Smooth muscle cell (in vitro differentiated cells): ENCODE measurements around the gene SUSD4. TPM values are rescaled to one million over a fixed set of nuclear protein-coding genes. Genes with fewer than 3 reads are reported as not detected.

Source experiments
- DNase-seq: peaks from one replicate; lab custom pipeline; 2025; ENCODE audit not compliant: unreplicated experiment; lab: John Stamatoyannopoulos, UW
- H2AFZ ChIP-seq: fragments of 200-600 bp; sonication (generic); 2 replicates; pipeline ENCODE4 v1.6.0; 2016; ENCODE audit warnings: antibody characterized with exemption, low read depth, mild to moderate bottlenecking
- H3F3A ChIP-seq: fragments of 200-600 bp; sonication (generic); 2 replicates; pipeline ENCODE4 v1.6.0; 2017; ENCODE audit warnings: antibody characterized with exemption, low read depth
- H3K27ac ChIP-seq: fragments of 200-600 bp; sonication (generic); 2 replicates; pipeline ENCODE4 v1.5.1; 2016; ENCODE audit warnings: low read depth, mild to moderate bottlenecking
- H3K27me3 ChIP-seq: fragments of 200-600 bp; sonication (generic); 2 replicates; pipeline ENCODE4 v1.6.1; 2016; ENCODE audit warnings: low read depth, mild to moderate bottlenecking
- H3K36me3 ChIP-seq: fragments of 200-600 bp; sonication (generic); 2 replicates; pipeline ENCODE4 v1.5.1; 2016; ENCODE audit warnings: low read depth
- H3K4me1 ChIP-seq: fragments of 200-600 bp; sonication (generic); 2 replicates; pipeline ENCODE4 v1.5.1; 2016; ENCODE audit warnings: low read depth
- H3K4me2 ChIP-seq: fragments of 200-600 bp; sonication (generic); 2 replicates; pipeline ENCODE4 v1.6.0; 2016; ENCODE audit warnings: mild to moderate bottlenecking
- H3K4me3 ChIP-seq: fragments of 200-600 bp; sonication (generic); 2 replicates; pipeline ENCODE4 v1.5.1; 2016; ENCODE audit warnings: mild to moderate bottlenecking
- H3K79me2 ChIP-seq: fragments of 200-600 bp; sonication (generic); 2 replicates; pipeline ENCODE4 v1.6.0; 2016; ENCODE audit warnings: low read depth, mild to moderate bottlenecking
- H3K9ac ChIP-seq: fragments of 200-600 bp; sonication (generic); 2 replicates; pipeline ENCODE4 v1.6.0; 2016; ENCODE audit warnings: low read depth
- H3K9me3 ChIP-seq: fragments of 200-600 bp; sonication (generic); replicated peaks from 2 replicates; pipeline ENCODE4 v1.5.1; 2016; ENCODE audit warnings: low read depth
- H4K20me1 ChIP-seq: fragments of 200-600 bp; sonication (generic); 2 replicates; pipeline ENCODE4 v1.6.0; 2016; ENCODE audit warnings: low read depth
- WGBS: methylation state at CpG from one replicate; pipeline ENCODE4 v1.1.7; 2016; ENCODE audit warnings: low lambda C conversion rate; 5-methylcytosine and 5-hydroxymethylcytosine counted together
- polyA plus RNA-seq: library from polyadenylated mRNA; unstranded; fragments of >200 nt; fragmentation: Nextera tagmentation; extraction: Ambion mirVana; gene quantifications from 2 replicates; pipeline ENCODE4 v1.2.1, GENCODE V29; 2016
- total RNA-seq: library from RNA; depleted of rRNA; stranded (reverse); fragments of >200 nt; gene quantifications from 2 replicates; pipeline ENCODE4 v1.2.3, GENCODE V29; 2014
- TF ChIP-seq, protein P1 (sequence below): fragments of 200-600 bp; sonication (generic); IDR thresholded peaks from 2 replicates; pipeline ENCODE4 v1.5.1; 2017; ENCODE audit warnings: borderline replicate concordance, mild to moderate bottlenecking, antibody characterized with exemption; ENCODE audit not compliant: insufficient read depth, poor library complexity, severe bottlenecking

The SUSD4 gene
- total and polyA plus RNA-seq, 2 experiments from 2014 or later: 4.5 to 5.1 TPM

- no peak for DNase-seq
- no peaks in the 10 kb centered on the region for H3K9me3 ChIP-seq
- H3K79me2 ChIP-seq: no peaks in the 10 kb centered on the region
- no peaks in the 10 kb centered on the region for H4K20me1 ChIP-seq
- H3K4me1 ChIP-seq: no peaks in the 10 kb centered on the region
- no peak overlapping the region for H3K4me3 ChIP-seq
- no peak overlapping the region for H3K9ac ChIP-seq
- TF ChIP-seq, protein P1, sequence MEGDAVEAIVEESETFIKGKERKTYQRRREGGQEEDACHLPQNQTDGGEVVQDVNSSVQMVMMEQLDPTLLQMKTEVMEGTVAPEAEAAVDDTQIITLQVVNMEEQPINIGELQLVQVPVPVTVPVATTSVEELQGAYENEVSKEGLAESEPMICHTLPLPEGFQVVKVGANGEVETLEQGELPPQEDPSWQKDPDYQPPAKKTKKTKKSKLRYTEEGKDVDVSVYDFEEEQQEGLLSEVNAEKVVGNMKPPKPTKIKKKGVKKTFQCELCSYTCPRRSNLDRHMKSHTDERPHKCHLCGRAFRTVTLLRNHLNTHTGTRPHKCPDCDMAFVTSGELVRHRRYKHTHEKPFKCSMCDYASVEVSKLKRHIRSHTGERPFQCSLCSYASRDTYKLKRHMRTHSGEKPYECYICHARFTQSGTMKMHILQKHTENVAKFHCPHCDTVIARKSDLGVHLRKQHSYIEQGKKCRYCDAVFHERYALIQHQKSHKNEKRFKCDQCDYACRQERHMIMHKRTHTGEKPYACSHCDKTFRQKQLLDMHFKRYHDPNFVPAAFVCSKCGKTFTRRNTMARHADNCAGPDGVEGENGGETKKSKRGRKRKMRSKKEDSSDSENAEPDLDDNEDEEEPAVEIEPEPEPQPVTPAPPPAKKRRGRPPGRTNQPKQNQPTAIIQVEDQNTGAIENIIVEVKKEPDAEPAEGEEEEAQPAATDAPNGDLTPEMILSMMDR: no peak
- no peaks in the 10 kb centered on the region for H3K36me3 ChIP-seq
- peak overlapping the region; percentile 53 for H3K4me2 ChIP-seq
- no peaks in the 10 kb centered on the region for H3F3A ChIP-seq
- H3K27me3 ChIP-seq: peaks cover 3% of the 10 kb centered on the region
- H2AFZ ChIP-seq: peak overlapping the region; percentile 93
- H3K27ac ChIP-seq: no peak overlapping the region
- WGBS: 64% methylated on average over 1 of the region's 1 CpG
Measured at GRCh38 chr1:223299553-223299952, 64.4 kb downstream of the SUSD4 start.

GRCh38 chr1:223298701-223299100 lies 65.3 kb downstream of the SUSD4 start:
- no peaks in the 10 kb centered on the region for H3K36me3 ChIP-seq
- WGBS: 37% methylated on average over 5 of the region's 5 CpGs
- no peaks in the 10 kb centered on the region for H3K9me3 ChIP-seq
- no peaks in the 10 kb centered on the region for H4K20me1 ChIP-seq
- no peak overlapping the region for H3K4me3 ChIP-seq
- peak overlapping the region; percentile 93 for H2AFZ ChIP-seq
- H3K4me1 ChIP-seq: no peaks in the 10 kb centered on the region
- no peaks in the 10 kb centered on the region for H3F3A ChIP-seq
- peak overlapping the region; percentile 53 for H3K4me2 ChIP-seq
- H3K9ac ChIP-seq: no peak overlapping the region
- no peak for DNase-seq
- no peaks in the 10 kb centered on the region for H3K79me2 ChIP-seq
- H3K27ac ChIP-seq: no peak overlapping the region
- H3K27me3 ChIP-seq: peaks cover 6% of the 10 kb centered on the region
- TF ChIP-seq, protein P1: no peak

DNA sequence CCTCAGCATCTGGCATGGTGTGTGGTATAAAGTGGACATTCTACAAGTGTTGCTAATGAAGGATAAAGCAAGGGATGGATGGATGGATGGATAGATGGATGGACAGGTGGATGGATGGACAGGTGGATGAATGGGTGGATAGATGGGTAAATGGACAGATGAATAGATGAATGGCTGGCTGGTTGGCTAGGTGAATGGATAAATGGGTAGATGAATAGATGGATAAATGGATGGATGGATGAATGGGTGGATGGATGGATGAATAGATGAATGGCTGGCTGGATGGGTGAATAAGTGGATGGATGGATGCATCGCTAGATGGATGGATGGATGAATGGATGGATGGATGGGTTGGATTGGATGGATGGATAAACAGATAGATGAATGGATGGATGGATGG lies 66.2 kb downstream of the SUSD4 start:
- no peak overlapping the region for H2AFZ ChIP-seq
- H3K36me3 ChIP-seq: no peaks in the 10 kb centered on the region
- no peak overlapping the region for H3K4me2 ChIP-seq
- H3K27ac ChIP-seq: no peak overlapping the region
- H3K4me1 ChIP-seq: no peaks in the 10 kb centered on the region
- H4K20me1 ChIP-seq: no peaks in the 10 kb centered on the region
- peaks cover 11% of the 10 kb centered on the region for H3K27me3 ChIP-seq
- no peak for DNase-seq
- H3K9ac ChIP-seq: no peak overlapping the region
- no peaks in the 10 kb centered on the region for H3F3A ChIP-seq
- TF ChIP-seq, protein P1: no peak
- H3K79me2 ChIP-seq: no peaks in the 10 kb centered on the region
- no peaks in the 10 kb centered on the region for H3K9me3 ChIP-seq
- WGBS: 95% methylated on average over 1 of the region's 1 CpG
- H3K4me3 ChIP-seq: no peak overlapping the region

DNA sequence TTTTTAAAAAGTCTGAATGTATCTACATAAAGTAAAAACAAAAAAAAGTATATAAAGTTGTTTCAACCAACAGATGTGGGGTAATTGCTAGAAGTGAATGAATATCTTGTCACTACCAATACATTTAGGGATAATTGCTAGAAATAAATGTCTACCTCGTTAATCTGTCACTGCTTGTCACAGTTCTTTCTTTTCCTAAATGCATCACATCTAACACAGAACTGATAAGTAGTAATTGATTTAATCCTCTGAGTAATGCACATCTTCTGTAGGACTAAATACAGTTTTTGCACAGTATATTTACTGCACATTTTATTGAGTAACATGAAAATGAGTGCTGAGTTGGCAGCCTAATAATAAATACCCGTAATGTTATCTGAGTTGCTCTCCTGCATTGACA lies 72.2 kb downstream of the SUSD4 start:
- H3K79me2 ChIP-seq: no peaks in the 10 kb centered on the region
- no peak overlapping the region for H2AFZ ChIP-seq
- 87% methylated on average over 2 of the region's 2 CpGs for WGBS
- H3K27me3 ChIP-seq: peaks cover 11% of the 10 kb centered on the region
- TF ChIP-seq, protein P1: no peak
- H3K27ac ChIP-seq: no peak overlapping the region
- no peak for DNase-seq
- no peaks in the 10 kb centered on the region for H3K36me3 ChIP-seq
- H3K9me3 ChIP-seq: no peaks in the 10 kb centered on the region
- H3K4me3 ChIP-seq: no peak overlapping the region
- H3K9ac ChIP-seq: no peak overlapping the region
- H3F3A ChIP-seq: no peaks in the 10 kb centered on the region
- no peak overlapping the region for H3K4me2 ChIP-seq
- no peaks in the 10 kb centered on the region for H4K20me1 ChIP-seq
- H3K4me1 ChIP-seq: no peaks in the 10 kb centered on the region
